ENCODE measurements around the gene GEMIN8.

The GEMIN8 gene

DNA sequence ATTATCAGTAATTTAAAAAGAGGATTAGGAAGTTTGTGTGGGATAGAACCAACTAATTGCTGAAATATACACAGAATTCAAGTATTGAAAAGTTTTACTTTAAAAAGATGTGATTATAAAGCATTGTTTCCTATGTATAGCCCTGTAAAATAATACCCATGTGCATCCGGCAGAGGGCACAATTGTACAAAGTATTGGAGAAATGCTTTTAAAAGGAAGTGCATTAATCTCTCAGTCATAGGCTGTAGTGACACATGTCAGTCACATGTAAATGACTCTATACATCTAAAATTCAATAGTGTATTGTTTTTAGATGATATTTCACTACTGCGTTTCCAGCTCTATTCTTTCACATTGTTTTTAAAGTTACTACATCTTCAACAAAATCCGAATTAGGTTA is 9.7 kb upstream of the GEMIN8 start:
- Histone ChIP-seq H3K9ac (ENCODE audit: low read length) (no peak overlapping the region), H3K4me1 (ENCODE audit: control insufficient read depth, low read depth, low read length) (no peaks in the 10 kb centered on the region), H3K27ac (ENCODE audit: low read length) (no peak overlapping the region), H3K4me3 (ENCODE audit: low read length) (no peak overlapping the region), H3K9me3 (ENCODE audit: control insufficient read depth, low read depth, low read length) (no peaks in the 10 kb centered on the region), H3K27me3 (ENCODE audit: control insufficient read depth, insufficient read depth, low read length) (no peaks in the 10 kb centered on the region), H3K36me3 (ENCODE audit: control insufficient read depth, low read depth, low read length) (no peaks in the 10 kb centered on the region)

- Histone ChIP-seq H3K9ac (ENCODE audit: low read length) (no peak overlapping the region), H3K36me3 (ENCODE audit: control insufficient read depth, low read depth, low read length) (no peaks in the 10 kb centered on the region), H3K27ac (ENCODE audit: low read length) (no peak overlapping the region), H3K27me3 (ENCODE audit: control insufficient read depth, insufficient read depth, low read length) (no peaks in the 10 kb centered on the region), H3K4me1 (ENCODE audit: control insufficient read depth, low read depth, low read length) (no peaks in the 10 kb centered on the region), H3K9me3 (ENCODE audit: control insufficient read depth, low read depth, low read length) (no peaks in the 10 kb centered on the region), H3K4me3 (ENCODE audit: low read length) (no peak overlapping the region)
These were observed 8.8 kb upstream of the GEMIN8 start for GRCh38 chrX:14038375-14039085.

DNA sequence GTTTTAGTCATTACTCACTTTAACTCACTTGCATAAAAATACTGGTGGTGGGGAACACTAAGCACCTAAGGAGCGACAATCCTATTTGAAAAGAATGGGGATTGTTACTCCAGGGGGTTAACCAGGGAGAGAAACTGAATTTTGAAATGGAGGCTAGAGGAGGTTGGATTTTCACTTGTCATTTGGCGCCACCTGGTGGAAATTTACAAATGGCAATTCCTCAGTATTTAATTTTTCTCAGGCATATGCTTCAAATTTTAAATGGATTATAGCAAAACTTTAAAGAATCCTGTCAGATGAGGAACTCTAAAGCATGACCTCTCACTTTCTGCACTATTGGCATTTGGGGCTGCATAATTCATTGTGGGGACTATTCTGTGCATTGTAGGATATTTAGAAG is 2.7 kb upstream of the GEMIN8 start:
- Histone ChIP-seq H3K9ac (ENCODE audit: low read length) (no peak overlapping the region), H3K36me3 (ENCODE audit: control insufficient read depth, low read depth, low read length) (no peaks in the 10 kb centered on the region), H3K4me1 (ENCODE audit: control insufficient read depth, low read depth, low read length) (peaks cover 26% of the 10 kb centered on the region)

DNA sequence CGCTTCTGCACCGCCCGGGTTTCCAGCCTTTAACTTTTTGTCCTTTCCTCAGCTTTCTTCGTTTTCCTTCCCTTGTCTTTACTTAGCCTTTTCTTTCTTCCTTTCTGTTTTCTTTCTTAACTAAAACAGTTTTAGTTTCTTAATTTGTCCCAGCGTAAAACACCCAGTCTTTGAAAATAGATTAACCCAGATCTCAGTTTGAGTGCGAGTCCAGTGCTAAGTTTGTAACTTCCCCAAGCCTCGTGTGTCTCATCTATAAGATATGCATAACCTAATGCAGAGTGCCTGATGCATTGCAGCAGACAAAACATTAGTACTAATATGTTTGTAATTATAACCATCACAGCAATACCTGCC is 460 bp upstream of the GEMIN8 start:
- peak overlapping the region; percentile 79 for H3K27ac ChIP-seq (ENCODE audit: low read length)
- peak overlapping the region; percentile 85 for H3K4me3 ChIP-seq (ENCODE audit: low read length)
- H3K27me3 ChIP-seq (ENCODE audit: control insufficient read depth, insufficient read depth, low read length) = no peaks in the 10 kb centered on the region
- H3K9ac ChIP-seq (ENCODE audit: low read length) = peak overlapping the region; percentile 88
- peaks cover 47% of the 10 kb centered on the region for H3K4me1 ChIP-seq (ENCODE audit: control insufficient read depth, low read depth, low read length)
- no peaks in the 10 kb centered on the region for H3K36me3 ChIP-seq (ENCODE audit: control insufficient read depth, low read depth, low read length)
- H3K9me3 ChIP-seq (ENCODE audit: control insufficient read depth, low read depth, low read length) = no peaks in the 10 kb centered on the region

More for the DNA sequence above, 2.7 kb upstream of the GEMIN8 start:
- Histone ChIP-seq H3K27me3 (ENCODE audit: control insufficient read depth, insufficient read depth, low read length) (no peaks in the 10 kb centered on the region), H3K4me3 (ENCODE audit: low read length) (no peak overlapping the region), H3K27ac (ENCODE audit: low read length) (no peak overlapping the region), H3K9me3 (ENCODE audit: control insufficient read depth, low read depth, low read length) (no peaks in the 10 kb centered on the region)

GRCh38 chrX:14029039-14029424 is 660 bp downstream of the GEMIN8 start:
- Histone ChIP-seq H3K27me3 (ENCODE audit: control insufficient read depth, insufficient read depth, low read length) (no peaks in the 10 kb centered on the region), H3K36me3 (ENCODE audit: control insufficient read depth, low read depth, low read length) (no peaks in the 10 kb centered on the region), H3K27ac (ENCODE audit: low read length) (peak overlapping the region; percentile 72), H3K9ac (ENCODE audit: low read length) (peak overlapping the region; percentile 88), H3K4me1 (ENCODE audit: control insufficient read depth, low read depth, low read length) (peaks cover 47% of the 10 kb centered on the region), H3K9me3 (ENCODE audit: control insufficient read depth, low read depth, low read length) (no peaks in the 10 kb centered on the region), H3K4me3 (ENCODE audit: low read length) (peak overlapping the region; percentile 85)

DNA sequence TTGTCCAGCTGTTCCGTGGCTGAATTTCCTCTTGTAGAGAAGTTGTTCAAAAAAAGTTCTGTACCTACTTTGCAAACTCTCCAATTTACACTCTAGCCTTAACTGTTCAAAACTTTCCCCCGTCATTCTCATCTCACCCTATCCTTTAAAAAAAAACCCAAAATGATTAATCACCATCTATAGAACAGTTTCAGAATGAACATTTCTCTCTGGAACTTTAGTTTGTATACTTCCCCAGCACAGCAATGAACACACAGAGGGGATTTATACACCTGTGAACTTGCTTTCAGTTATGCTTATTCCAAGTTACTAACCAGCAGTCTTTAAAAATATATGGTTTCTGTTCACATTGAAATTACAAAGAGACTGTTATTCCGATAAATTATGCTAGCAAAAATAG is 1.2 kb downstream of the GEMIN8 start:
- no peaks in the 10 kb centered on the region for H3K9me3 ChIP-seq (ENCODE audit: control insufficient read depth, low read depth, low read length)
- H3K4me3 ChIP-seq (ENCODE audit: low read length) = peak overlapping the region; percentile 85
- peak overlapping the region; percentile 88 for H3K9ac ChIP-seq (ENCODE audit: low read length)
- H3K4me1 ChIP-seq (ENCODE audit: control insufficient read depth, low read depth, low read length) = peaks cover 47% of the 10 kb centered on the region
- H3K27ac ChIP-seq (ENCODE audit: low read length) = no peak overlapping the region
- no peaks in the 10 kb centered on the region for H3K27me3 ChIP-seq (ENCODE audit: control insufficient read depth, insufficient read depth, low read length)
- H3K36me3 ChIP-seq (ENCODE audit: control insufficient read depth, low read depth, low read length) = no peaks in the 10 kb centered on the region

GRCh38 chrX:14027511-14028019 is 2.1 kb downstream of the GEMIN8 start:
- Histone ChIP-seq H3K9ac (ENCODE audit: low read length) (no peak overlapping the region), H3K9me3 (ENCODE audit: control insufficient read depth, low read depth, low read length) (no peaks in the 10 kb centered on the region), H3K4me3 (ENCODE audit: low read length) (no peak overlapping the region), H3K27me3 (ENCODE audit: control insufficient read depth, insufficient read depth, low read length) (no peaks in the 10 kb centered on the region), H3K4me1 (ENCODE audit: control insufficient read depth, low read depth, low read length) (peaks cover 45% of the 10 kb centered on the region), H3K27ac (ENCODE audit: low read length) (no peak overlapping the region), H3K36me3 (ENCODE audit: control insufficient read depth, low read depth, low read length) (no peaks in the 10 kb centered on the region)

- peaks cover 40% of the 10 kb centered on the region for H3K4me1 ChIP-seq (ENCODE audit: control insufficient read depth, low read depth, low read length)
- no peaks in the 10 kb centered on the region for H3K27me3 ChIP-seq (ENCODE audit: control insufficient read depth, insufficient read depth, low read length)
- H3K9me3 ChIP-seq (ENCODE audit: control insufficient read depth, low read depth, low read length) = no peaks in the 10 kb centered on the region
- H3K4me3 ChIP-seq (ENCODE audit: low read length) = peak overlapping the region; percentile 3
- no peak overlapping the region for H3K27ac ChIP-seq (ENCODE audit: low read length)
- H3K36me3 ChIP-seq (ENCODE audit: control insufficient read depth, low read depth, low read length) = no peaks in the 10 kb centered on the region
- no peak overlapping the region for H3K9ac ChIP-seq (ENCODE audit: low read length)
These were observed 2.7 kb downstream of the GEMIN8 start for GRCh38 chrX:14027036-14027435.

GRCh38 chrX:14026121-14026520 is 3.6 kb downstream of the GEMIN8 start:
- Histone ChIP-seq H3K27ac (ENCODE audit: low read length) (peak overlapping the region; percentile 35), H3K4me1 (ENCODE audit: control insufficient read depth, low read depth, low read length) (peaks cover 36% of the 10 kb centered on the region), H3K9me3 (ENCODE audit: control insufficient read depth, low read depth, low read length) (no peaks in the 10 kb centered on the region), H3K4me3 (ENCODE audit: low read length) (no peak overlapping the region), H3K36me3 (ENCODE audit: control insufficient read depth, low read depth, low read length) (no peaks in the 10 kb centered on the region), H3K9ac (ENCODE audit: low read length) (peak overlapping the region; percentile 31), H3K27me3 (ENCODE audit: control insufficient read depth, insufficient read depth, low read length) (no peaks in the 10 kb centered on the region)

DNA sequence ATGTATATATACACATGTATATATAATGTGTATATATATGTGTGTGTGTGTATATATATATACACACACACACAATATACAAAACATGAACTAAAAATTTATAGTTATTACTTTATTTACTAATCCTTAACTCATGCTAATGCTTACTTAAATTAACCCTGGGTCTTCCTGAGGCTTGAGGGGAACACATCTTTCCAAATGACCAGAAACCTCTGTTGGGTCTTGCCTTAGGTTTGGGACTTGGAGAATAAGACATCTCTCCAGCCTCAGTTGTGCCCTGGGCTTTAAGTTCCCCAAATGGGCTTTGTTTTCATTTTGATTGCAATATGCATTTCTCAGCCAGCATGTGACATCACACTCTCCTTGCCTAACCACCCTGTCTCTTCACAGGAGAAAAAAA is 7.7 kb downstream of the GEMIN8 start:
- Histone ChIP-seq H3K9me3 (ENCODE audit: control insufficient read depth, low read depth, low read length) (no peaks in the 10 kb centered on the region), H3K4me1 (ENCODE audit: control insufficient read depth, low read depth, low read length) (peaks cover 17% of the 10 kb centered on the region), H3K27me3 (ENCODE audit: control insufficient read depth, insufficient read depth, low read length) (no peaks in the 10 kb centered on the region), H3K36me3 (ENCODE audit: control insufficient read depth, low read depth, low read length) (peaks cover 30% of the 10 kb centered on the region), H3K9ac (ENCODE audit: low read length) (no peak overlapping the region), H3K4me3 (ENCODE audit: low read length) (no peak overlapping the region), H3K27ac (ENCODE audit: low read length) (no peak overlapping the region)

DNA sequence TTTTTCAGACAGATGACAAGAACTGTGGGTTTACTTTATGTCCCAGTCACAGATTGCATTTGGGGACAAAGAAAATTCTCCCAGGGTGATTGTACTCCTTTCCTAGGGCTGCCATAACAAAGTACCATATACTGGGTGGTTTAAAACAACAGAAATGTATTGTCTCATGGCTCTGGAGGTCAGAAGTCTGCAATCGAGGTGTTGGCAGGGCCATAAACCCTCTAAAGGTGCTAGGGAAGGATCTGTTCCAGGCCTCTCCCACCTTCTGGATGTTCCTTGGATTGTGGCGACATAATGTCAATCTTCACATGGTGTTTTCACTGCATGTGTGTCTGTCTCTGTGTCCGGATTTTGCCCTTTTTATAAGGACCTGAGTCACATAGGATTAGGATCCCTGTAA is 12.3 kb downstream of the GEMIN8 start:
- Histone ChIP-seq H3K9me3 (ENCODE audit: control insufficient read depth, low read depth, low read length) (no peaks in the 10 kb centered on the region), H3K4me1 (ENCODE audit: control insufficient read depth, low read depth, low read length) (no peaks in the 10 kb centered on the region), H3K4me3 (ENCODE audit: low read length) (no peak overlapping the region), H3K9ac (ENCODE audit: low read length) (no peak overlapping the region), H3K27ac (ENCODE audit: low read length) (no peak overlapping the region), H3K27me3 (ENCODE audit: control insufficient read depth, insufficient read depth, low read length) (no peaks in the 10 kb centered on the region), H3K36me3 (ENCODE audit: control insufficient read depth, low read depth, low read length) (peaks cover 51% of the 10 kb centered on the region)

DNA sequence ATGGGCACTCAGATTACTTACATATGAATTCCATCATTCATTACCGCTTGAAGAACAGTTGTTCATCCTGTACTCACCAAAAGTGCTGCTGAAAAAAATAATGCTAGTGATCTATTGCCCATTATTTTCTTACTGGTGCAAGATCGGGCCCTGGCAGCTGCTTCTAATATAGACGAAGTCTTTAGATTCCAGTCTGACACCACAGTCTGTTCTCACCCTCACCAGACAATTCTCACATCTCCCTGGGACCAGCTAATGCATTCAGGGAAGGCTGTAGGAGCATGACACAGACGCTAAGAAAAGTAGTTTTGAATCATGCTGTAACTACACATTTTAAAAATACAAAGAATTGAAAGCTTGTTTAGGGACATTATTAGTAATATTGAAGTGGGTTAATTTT is 13.8 kb downstream of the GEMIN8 start:
- Histone ChIP-seq H3K9me3 (ENCODE audit: control insufficient read depth, low read depth, low read length) (no peaks in the 10 kb centered on the region), H3K27me3 (ENCODE audit: control insufficient read depth, insufficient read depth, low read length) (no peaks in the 10 kb centered on the region), H3K36me3 (ENCODE audit: control insufficient read depth, low read depth, low read length) (peaks cover 51% of the 10 kb centered on the region), H3K27ac (ENCODE audit: low read length) (no peak overlapping the region), H3K9ac (ENCODE audit: low read length) (no peak overlapping the region), H3K4me1 (ENCODE audit: control insufficient read depth, low read depth, low read length) (no peaks in the 10 kb centered on the region), H3K4me3 (ENCODE audit: low read length) (no peak overlapping the region)

Data from iPS-18a (cell line).